Karpas-422 (cell line): ENCODE data around the gene KIR2DL4. TPM values are rescaled to one million over a fixed set of nuclear protein-coding genes. Genes with fewer than 3 reads are reported as not detected.
"Not testable (repeated sequence)": the region's sequence is repeated elsewhere in the genome, so short reads cannot be mapped to it uniquely, and the experiment has no call there.

Experiments
- DNase-seq: peaks from one replicate; pipeline ENCODE4 v3.0.0-alpha.2; 2015
- H2AFZ ChIP-seq: fragments of 200-600 bp; sonication (generic); 2 replicates; pipeline ENCODE4 v1.6.1; 2014; ENCODE audit warnings: antibody characterized with exemption, low read length, mixed read lengths
- H3K27ac ChIP-seq: fragments of 200-600 bp; sonication (generic); 2 replicates; pipeline ENCODE4 v1.5.1; 2014; ENCODE audit warnings: mild to moderate bottlenecking, low read length, moderate library complexity
- H3K27me3 ChIP-seq: fragments of 200-600 bp; sonication (generic); 2 replicates; pipeline ENCODE4 v1.6.1; 2014; ENCODE audit warnings: low read length, mixed read lengths
- H3K36me3 ChIP-seq: fragments of 200-600 bp; sonication (generic); 2 replicates; pipeline ENCODE4 v1.6.1; 2014; ENCODE audit warnings: low read length, mixed read lengths; ENCODE audit not compliant: insufficient read depth
- H3K4me1 ChIP-seq: fragments of 200-600 bp; sonication (generic); 2 replicates; pipeline ENCODE4 v1.6.1; 2014; ENCODE audit warnings: mild to moderate bottlenecking, low read length, mixed read lengths
- H3K4me2 ChIP-seq: fragments of 200-600 bp; sonication (generic); 2 replicates; pipeline ENCODE4 v1.6.1; 2014; ENCODE audit warnings: low read length, low read depth, mild to moderate bottlenecking; ENCODE audit not compliant: poor library complexity, severe bottlenecking
- H3K4me3 ChIP-seq: fragments of 200-600 bp; sonication (generic); 2 replicates; pipeline ENCODE4 v1.5.1; 2014; ENCODE audit warnings: mild to moderate bottlenecking, antibody characterized with exemption, low read length, mixed read lengths
- H3K79me2 ChIP-seq: fragments of 200-600 bp; sonication (generic); 2 replicates; pipeline ENCODE4 v1.6.1; 2014; ENCODE audit warnings: mild to moderate bottlenecking, low read length, mixed read lengths
- H3K9ac ChIP-seq: fragments of 200-600 bp; sonication (generic); 2 replicates; pipeline ENCODE4 v1.6.0; 2014; ENCODE audit warnings: low read length
- H3K9me2 ChIP-seq: fragments of 200-600 bp; sonication (generic), shearing (Covaris generic); replicated peaks from 2 replicates; pipeline ENCODE4 v1.6.0; 2014; ENCODE audit warnings: mild to moderate bottlenecking, low read length, moderate library complexity; ENCODE audit not compliant: insufficient read depth
- H3K9me3 ChIP-seq: fragments of 300-700, 200-600 bp; sonication (generic); 2 replicates; pipeline ENCODE4 v1.6.1; 2014; ENCODE audit warnings: low read length, mixed read lengths
- H4K20me1 ChIP-seq: fragments of 200-600 bp; sonication (generic); 2 replicates; pipeline ENCODE4 v1.6.1; 2014; ENCODE audit warnings: mild to moderate bottlenecking, antibody characterized with exemption, low read length, low read depth; ENCODE audit not compliant: insufficient read depth
- total RNA-seq: library from RNA; depleted of rRNA; stranded (reverse); fragments of >200 nt; shearing (Covaris generic); gene quantifications from 2 replicates; pipeline ENCODE4 v1.2.3, GENCODE V29; 2014; ENCODE audit warnings: low replicate concordance

KIR2DL4 gene
- total RNA-seq, 1 experiment from 2014 or later = not detected

DNA sequence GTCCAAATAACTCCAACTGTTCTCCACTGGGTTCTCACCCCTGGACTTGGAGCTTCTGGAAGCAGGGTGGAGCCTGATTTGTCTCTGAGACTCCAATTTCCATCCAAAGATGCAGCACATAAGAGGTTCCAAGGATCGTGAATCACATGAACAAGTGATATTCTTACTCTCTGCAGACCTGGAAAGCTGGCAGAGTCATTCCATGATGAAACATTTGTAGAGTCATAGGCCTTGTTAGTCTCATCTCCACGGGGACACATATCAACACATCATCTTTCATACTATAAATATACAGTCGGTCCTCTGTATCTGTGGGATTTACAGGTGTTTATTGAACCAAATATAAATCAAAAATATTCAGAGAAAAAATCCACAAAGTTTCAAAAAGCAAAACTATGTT lies 11.2 kb downstream of the KIR2DL4 start:
- H3K36me3 ChIP-seq, H3K27ac ChIP-seq, H3K9me2 ChIP-seq, H3K79me2 ChIP-seq, H3K9me3 ChIP-seq, H3K9ac ChIP-seq, H3K4me1 ChIP-seq, H3K4me3 ChIP-seq, DNase-seq, H2AFZ ChIP-seq, H3K4me2 ChIP-seq, H3K27me3 ChIP-seq, H4K20me1 ChIP-seq: not testable (repeated sequence)

GRCh38 chr19:54816251-54816650 lies 12.8 kb downstream of the KIR2DL4 start, which contains the start of gene KIR3DL1:
Gene KIR3DL1 (plus strand): TSS chr19:54816468.
- not testable (repeated sequence) for H2AFZ ChIP-seq, H4K20me1 ChIP-seq, H3K4me1 ChIP-seq, H3K36me3 ChIP-seq, H3K9me2 ChIP-seq, H3K27ac ChIP-seq, H3K9me3 ChIP-seq, H3K9ac ChIP-seq, H3K4me2 ChIP-seq, H3K4me3 ChIP-seq, H3K27me3 ChIP-seq, DNase-seq, H3K79me2 ChIP-seq

DNA sequence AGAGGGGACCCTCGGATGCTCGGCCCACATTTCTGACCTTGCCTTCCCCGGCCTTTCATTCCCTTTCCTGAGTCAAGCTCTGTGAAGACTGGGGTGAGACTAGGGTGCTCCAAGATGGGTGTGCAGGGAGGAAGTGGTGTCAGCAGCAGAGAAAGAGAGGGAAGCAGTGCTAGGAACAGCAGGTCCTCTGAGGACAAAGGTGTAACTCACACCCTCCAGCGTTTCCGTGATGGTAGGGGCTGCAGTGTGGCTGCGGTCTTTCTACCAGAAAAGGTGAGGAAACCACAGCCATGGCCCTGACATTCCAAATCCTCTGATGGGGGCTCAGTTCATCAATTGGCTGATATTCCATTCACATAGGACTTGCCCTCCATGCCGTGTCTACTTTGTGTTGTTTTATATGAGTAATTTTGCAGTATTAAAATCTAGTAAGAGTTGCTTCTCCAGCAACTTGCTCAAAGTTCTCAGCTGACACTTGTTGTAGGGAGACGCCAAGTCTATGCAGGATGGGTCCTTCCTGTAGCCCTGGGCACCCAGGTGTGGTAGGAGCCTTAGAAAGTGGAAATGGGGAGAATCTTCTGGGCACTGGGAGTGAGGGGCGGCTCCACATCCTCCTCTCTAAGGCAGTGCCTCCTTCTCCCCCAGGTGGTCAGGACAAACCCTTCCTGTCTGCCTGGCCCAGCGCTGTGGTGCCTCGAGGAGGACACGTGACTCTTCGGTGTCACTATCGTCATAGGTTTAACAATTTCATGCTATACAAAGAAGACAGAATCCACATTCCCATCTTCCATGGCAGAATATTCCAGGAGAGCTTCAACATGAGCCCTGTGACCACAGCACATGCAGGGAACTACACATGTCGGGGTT lies 14.5 kb downstream of the KIR2DL4 start:
- Histone ChIP-seq H3K4me1 (no peaks in the 10 kb centered on the region), H3K27ac (no peak overlapping the region), H2AFZ (no peak overlapping the region), H3K9me2 (no peaks in the 10 kb centered on the region), H3K4me2 (no peak overlapping the region), H3K9ac (no peak overlapping the region), H3K9me3 (no peaks in the 10 kb centered on the region), H3K4me3 (no peak overlapping the region), H3K27me3 (no peaks in the 10 kb centered on the region), H3K79me2 (no peaks in the 10 kb centered on the region), H4K20me1 (no peaks in the 10 kb centered on the region), H3K36me3 (no peaks in the 10 kb centered on the region)
- DNase-seq = no peak

DNA sequence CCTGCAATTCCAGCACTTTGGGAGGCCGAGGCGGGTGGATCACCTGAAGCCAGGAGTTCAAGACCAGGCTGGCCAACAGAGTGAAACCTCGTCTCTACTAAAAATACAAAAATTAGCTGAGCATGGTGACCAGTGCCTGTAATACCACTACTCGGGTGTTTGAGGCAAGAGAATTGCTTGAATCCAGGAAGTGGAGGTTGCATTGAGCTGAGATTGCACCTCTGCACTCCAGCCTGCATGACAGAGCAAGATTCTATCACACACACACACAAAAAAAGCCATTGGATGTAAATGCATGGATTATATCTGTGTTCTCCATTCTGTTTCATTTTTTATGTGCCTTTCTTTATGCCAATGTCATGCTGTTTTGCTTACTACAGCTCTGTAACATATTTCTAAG lies 21.0 kb downstream of the KIR2DL4 start:
- not testable (repeated sequence) for H3K4me1 ChIP-seq, H2AFZ ChIP-seq, DNase-seq, H3K36me3 ChIP-seq, H3K4me2 ChIP-seq, H3K27ac ChIP-seq, H3K9me3 ChIP-seq, H4K20me1 ChIP-seq, H3K27me3 ChIP-seq, H3K9ac ChIP-seq, H3K4me3 ChIP-seq, H3K79me2 ChIP-seq, H3K9me2 ChIP-seq

DNA sequence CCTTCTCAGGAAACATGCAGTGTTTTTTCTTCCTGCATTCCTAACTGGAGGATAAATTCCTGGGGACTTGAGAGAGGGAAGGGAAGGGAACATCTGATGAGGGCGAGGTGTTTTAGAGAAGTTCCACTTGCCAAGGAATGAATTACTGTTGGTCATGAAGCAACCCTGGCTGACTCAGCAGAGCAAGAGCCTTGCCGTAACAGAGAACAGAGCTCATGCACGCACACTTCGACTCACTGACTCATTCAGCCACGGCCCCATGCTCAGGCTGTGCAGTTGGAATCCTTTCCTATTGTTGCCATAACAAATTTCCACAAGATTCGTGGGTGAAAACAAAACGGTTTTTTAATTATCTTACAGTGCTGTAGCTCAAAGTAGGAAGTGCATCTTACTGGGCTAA lies 21.9 kb downstream of the KIR2DL4 start:
- not testable (repeated sequence) for H3K27me3 ChIP-seq, H3K4me2 ChIP-seq, H4K20me1 ChIP-seq, H2AFZ ChIP-seq, H3K36me3 ChIP-seq, H3K9me2 ChIP-seq, H3K4me1 ChIP-seq, H3K27ac ChIP-seq, H3K4me3 ChIP-seq, DNase-seq, H3K79me2 ChIP-seq, H3K9me3 ChIP-seq, H3K9ac ChIP-seq

- not testable (repeated sequence) for H3K9me2 ChIP-seq, H4K20me1 ChIP-seq, H3K4me1 ChIP-seq, H3K79me2 ChIP-seq, H3K4me3 ChIP-seq, H3K9me3 ChIP-seq, H3K36me3 ChIP-seq, H3K9ac ChIP-seq, H3K27ac ChIP-seq, H3K27me3 ChIP-seq, DNase-seq, H2AFZ ChIP-seq, H3K4me2 ChIP-seq
These were observed 24.7 kb downstream of the KIR2DL4 start for GRCh38 chr19:54828064-54828463.

DNA sequence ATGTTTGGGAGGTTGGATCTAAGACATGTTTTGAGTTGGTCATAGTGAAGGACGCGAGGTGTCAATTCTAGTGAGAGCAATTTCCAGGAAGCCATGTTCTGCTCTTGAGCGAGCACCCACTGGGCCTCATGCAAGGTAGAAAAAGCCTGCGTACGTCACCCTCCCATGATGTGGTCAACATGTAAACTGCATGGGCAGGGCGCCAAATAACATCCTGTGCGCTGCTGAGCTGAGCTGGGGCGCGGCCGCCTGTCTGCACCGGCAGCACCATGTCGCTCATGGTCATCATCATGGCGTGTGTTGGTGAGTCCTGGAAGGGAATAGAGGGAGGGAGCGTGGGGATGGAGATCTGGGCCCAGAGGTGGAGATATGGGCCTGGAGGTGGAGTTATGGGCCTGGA lies 29.1 kb downstream of the KIR2DL4 start, which contains the start of gene KIR2DS4:
Gene KIR2DS4, plus strand, starts transcription at position 181 of the 400 bp plus-strand sequence.
- not testable (repeated sequence) for H2AFZ ChIP-seq, H3K27me3 ChIP-seq, H3K4me2 ChIP-seq, H3K27ac ChIP-seq, H4K20me1 ChIP-seq, H3K9ac ChIP-seq, DNase-seq, H3K4me3 ChIP-seq, H3K79me2 ChIP-seq, H3K36me3 ChIP-seq, H3K4me1 ChIP-seq, H3K9me2 ChIP-seq, H3K9me3 ChIP-seq

DNA sequence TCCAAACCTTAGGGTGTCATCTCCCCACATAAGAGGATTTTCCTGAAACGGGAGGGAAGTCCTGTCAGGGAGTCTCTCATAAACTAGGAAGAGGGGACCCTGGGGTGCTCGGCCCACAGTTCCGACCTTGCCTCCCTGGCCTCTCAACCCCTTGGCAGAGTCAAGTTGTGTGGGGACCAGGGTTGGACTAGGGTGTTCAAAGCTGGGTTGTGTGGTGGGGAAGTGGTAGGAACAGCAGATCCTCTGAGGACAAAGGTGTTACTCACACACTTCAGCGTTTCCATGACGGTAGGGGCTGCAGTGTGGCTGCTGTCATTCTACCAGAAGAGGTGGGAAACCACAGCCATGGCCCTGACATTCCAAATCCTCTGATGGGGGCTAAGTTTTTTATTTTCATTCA lies 31.7 kb downstream of the KIR2DL4 start:
- not testable (repeated sequence) for H3K27ac ChIP-seq

More for the DNA sequence above, 31.7 kb downstream of the KIR2DL4 start:
- not testable (repeated sequence) for H3K4me1 ChIP-seq, H3K4me3 ChIP-seq, H2AFZ ChIP-seq, H3K9me2 ChIP-seq, H3K4me2 ChIP-seq, H3K27me3 ChIP-seq, H3K9me3 ChIP-seq, DNase-seq, H3K36me3 ChIP-seq, H3K9ac ChIP-seq, H4K20me1 ChIP-seq, H3K79me2 ChIP-seq
